K562 treated with DMSO at 1 percent for 12 hours (cell line): ENCODE measurements around the gene PRKCA. TPM values are rescaled to one million over a fixed set of nuclear protein-coding genes. Genes with fewer than 3 reads are reported as not detected.

ENCODE experiments used
- total RNA-seq: library from RNA; unstranded; fragments of 300-600 nt; gene quantifications from 2 replicates; pipeline ENCODE4 v1.2.3, GENCODE V29; 2022; ENCODE audit not compliant: insufficient read depth

The PRKCA gene
- total RNA-seq: 5.7 and 24.7 TPM in 2 replicates

DNA sequence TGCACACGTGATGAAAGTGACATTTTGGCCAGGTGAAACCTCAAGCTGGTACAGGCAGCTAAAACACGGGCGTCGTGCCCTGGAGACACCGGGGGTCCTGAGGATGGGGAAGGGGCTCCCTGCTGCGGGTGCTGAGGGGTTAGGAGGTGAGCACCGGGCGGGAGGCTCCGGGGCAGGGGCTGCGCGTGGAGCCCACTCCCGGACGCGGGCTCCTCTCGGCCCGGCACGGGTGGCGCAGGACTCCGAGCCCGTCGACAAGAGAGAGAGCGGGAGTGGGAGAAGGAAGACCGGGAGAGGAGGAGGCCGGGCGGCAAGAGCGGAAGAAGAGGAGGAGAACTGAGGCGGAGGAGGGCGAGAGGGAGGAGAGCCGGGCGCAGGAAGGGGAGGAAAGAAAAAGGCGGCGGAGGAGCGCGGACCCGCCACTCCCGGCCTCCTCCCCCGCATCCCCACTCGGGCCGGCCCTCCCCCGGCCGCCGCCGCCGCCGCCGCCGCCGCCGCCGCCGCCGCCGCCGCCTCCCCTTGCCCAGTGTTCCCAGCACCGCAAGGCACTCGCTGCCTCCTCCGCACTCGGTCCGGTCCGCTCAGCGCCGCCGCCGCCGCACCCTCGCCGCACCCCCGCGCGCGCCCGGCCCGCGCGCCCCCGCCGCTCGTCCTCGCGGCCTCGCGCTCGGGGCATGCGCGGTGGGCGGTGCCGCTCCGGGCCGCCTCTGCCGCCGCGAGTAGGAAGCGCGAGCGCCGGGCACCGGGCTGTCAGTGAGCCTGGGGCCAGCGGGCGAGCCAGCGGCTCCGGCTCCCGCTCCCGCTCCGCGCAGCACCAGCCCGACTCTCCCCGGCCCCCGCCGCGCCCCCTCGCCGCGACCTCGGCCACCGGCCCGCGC, at the start of gene PRKCA:
Gene PRKCA, plus strand, starts transcription at position 750 of the 878 bp plus-strand sequence.

DNA sequence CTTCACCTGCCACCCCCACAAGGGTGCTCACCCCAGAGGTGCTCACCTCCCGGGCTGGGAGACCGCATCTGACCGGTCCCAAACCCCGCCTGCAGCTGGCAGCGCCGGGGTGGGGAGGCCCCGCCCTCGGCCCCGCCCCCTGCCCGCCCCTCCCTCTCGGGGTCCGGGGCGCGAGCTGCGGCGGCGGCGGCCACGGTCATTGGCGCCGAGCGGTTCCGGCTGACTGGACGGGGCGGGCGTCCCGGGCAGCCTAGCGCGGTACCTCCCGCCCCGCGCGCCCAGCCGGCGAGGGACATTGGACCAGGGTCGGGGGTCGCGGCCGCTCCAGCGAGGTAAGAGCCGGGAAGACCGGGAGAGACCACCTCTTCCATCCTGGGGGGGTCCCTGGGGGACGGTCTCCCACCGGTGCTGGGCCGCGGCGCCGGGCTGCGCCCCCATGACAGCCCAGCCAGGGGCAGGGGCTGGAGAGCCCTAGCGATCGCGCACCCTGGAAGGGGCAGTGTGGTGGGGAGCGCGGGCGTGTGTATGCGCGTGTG, 532.6 kb downstream of the PRKCA start, which contains the start of gene CACNG5:
Gene CACNG5, plus strand, starts transcription at position 199 of the 536 bp plus-strand sequence. CDS start 42,216 bp downstream, outside the sequence.

Other genes with a start within 250 kb of the PRKCA start
- not detected in 2 replicates for gene CEP112, start 110.5 kb upstream of the PRKCA start, total RNA-seq
- gene APOH, start 73.2 kb upstream of the PRKCA start, total RNA-seq: not detected in 2 replicates